ENCODE data around the gene APBA2. TPM values are rescaled to one million over a fixed set of nuclear protein-coding genes. Genes with fewer than 3 reads are reported as not detected.
"Not testable (repeated sequence)": the region's sequence is repeated elsewhere in the genome, so short reads cannot be mapped to it uniquely, and the experiment has no call there.

The APBA2 gene
- polyA plus RNA-seq, 3 donors: 13.1 to 16.6 (median 15.2) TPM

- DNase-seq (ENCODE audit: extremely low read depth in 1 of 11, low read depth in 9 of 11, low spot score in 4 of 11): no peak
Measured at GRCh38 chr15:28997791-28998190, 112.0 kb downstream of the APBA2 start.

- no peak for DNase-seq (ENCODE audit: extremely low read depth in 1 of 11, low read depth in 9 of 11, low spot score in 4 of 11)
Measured at GRCh38 chr15:28998511-28998910, 112.7 kb downstream of the APBA2 start.

- DNase-seq (ENCODE audit: extremely low read depth in 1 of 11, low read depth in 9 of 11, low spot score in 4 of 11): no peak
Measured at GRCh38 chr15:29003191-29003839, 117.5 kb downstream of the APBA2 start.

- DNase-seq (ENCODE audit: extremely low read depth in 1 of 11, low read depth in 9 of 11, low spot score in 4 of 11): no peak
Measured at GRCh38 chr15:29003840-29004233, 118.1 kb downstream of the APBA2 start.

GRCh38 chr15:29005931-29006330 is 120.2 kb downstream of the APBA2 start:
- DNase-seq (ENCODE audit: extremely low read depth in 1 of 11, low read depth in 9 of 11, low spot score in 4 of 11): no peak

DNA sequence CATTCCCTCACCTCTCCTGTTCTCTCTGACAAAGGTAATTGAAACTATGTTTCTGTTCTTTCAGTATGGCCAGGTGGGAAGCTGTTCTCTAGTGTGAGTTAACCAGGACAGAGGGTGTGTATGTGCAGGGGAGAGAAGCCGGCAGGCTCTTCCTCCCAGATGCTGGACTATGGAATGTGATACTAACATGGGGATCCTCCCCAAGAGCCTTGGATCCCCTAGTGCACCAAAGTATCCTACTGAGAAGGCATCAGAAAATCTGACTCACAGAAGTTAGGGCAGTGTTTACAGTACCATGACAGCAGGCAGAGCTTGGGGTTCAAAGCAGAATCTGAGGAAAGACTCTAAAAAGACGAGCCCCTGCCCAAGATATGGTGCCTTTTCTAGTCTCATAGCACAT is 123.1 kb downstream of the APBA2 start:
- DNase-seq (ENCODE audit: extremely low read depth in 1 of 11, low read depth in 9 of 11, low spot score in 4 of 11): no peak

DNA sequence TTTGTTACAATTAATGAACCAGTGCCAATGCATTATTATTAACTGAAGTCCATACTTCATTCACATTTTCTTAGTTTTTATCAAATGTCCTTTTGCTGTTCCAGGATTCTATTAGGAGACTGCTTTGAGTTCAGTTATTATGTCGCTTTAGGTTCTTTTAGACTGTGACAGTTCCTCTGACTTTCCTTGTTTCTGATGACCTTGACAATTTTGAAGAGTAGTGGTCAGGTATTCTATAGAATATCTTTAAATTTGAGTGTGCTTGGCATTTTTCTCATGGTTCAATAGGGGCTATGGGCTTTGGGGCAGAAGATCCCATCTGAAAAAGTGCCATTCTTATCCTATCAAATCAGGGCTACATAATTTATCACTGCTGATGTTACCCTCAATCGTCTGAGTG is 126.3 kb downstream of the APBA2 start:
- DNase-seq (ENCODE audit: extremely low read depth in 1 of 11, low read depth in 9 of 11, low spot score in 4 of 11): no peak

GRCh38 chr15:29014493-29014892 is 128.7 kb downstream of the APBA2 start:
- no peak for DNase-seq (ENCODE audit: extremely low read depth in 1 of 11, low read depth in 9 of 11, low spot score in 4 of 11)

DNA sequence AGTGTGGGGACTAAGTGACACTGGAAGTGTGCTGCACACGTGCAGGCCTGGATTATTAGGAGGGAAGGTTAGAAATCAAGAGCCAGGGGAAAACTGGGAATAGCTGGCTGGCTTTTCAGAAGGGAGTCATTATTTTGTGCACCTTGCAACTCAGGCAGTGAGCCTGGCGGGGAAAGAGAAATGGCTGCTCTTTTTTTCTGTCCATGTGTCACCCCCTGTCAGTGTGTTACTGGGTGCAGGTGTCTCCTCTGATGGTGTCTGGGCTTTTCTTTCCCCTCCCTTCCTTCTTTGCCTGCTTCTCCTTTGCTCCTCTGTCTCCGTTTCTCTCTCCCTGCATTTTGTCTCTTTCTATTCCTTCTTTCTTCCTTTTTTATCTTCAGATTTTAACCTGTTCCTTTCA is 130.7 kb downstream of the APBA2 start:
- DNase-seq (ENCODE audit: extremely low read depth in 1 of 11, low read depth in 9 of 11, low spot score in 4 of 11): no peak

DNA sequence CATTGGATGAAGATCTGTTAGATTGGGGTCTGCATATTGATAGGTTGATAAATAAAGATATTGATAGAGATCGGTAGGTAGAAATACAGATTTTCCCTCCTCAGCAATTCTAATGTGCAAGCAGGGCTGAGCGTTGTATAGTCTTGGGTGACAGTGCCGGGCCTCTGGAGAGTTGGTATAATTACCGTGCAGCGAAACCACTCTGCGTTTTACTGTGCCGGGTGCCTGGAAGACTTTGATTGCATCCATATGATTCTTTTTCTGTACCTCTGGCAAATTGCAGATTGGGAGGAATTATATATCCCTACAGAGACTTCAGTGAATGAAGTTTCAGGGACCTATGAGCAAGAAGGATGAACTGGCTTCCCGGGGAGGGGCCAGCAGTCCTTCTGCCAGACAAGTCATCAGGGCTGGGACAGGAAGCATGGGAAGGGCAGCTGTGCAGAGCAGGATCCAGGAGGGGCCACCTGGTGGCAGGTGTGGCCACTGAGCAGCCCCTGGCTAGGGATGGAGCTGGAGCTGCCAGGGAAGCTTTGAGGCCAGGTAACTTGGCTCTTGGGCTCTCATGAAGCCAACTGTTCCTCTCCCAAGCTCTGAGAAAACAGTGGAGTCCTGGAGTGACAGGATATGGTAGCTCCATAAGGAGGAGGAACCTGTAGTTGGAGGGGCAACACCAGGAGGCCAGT is 132.5 kb downstream of the APBA2 start:
- DNase-seq (ENCODE audit: extremely low read depth in 1 of 11, low read depth in 9 of 11, low spot score in 4 of 11): no peak

DNA sequence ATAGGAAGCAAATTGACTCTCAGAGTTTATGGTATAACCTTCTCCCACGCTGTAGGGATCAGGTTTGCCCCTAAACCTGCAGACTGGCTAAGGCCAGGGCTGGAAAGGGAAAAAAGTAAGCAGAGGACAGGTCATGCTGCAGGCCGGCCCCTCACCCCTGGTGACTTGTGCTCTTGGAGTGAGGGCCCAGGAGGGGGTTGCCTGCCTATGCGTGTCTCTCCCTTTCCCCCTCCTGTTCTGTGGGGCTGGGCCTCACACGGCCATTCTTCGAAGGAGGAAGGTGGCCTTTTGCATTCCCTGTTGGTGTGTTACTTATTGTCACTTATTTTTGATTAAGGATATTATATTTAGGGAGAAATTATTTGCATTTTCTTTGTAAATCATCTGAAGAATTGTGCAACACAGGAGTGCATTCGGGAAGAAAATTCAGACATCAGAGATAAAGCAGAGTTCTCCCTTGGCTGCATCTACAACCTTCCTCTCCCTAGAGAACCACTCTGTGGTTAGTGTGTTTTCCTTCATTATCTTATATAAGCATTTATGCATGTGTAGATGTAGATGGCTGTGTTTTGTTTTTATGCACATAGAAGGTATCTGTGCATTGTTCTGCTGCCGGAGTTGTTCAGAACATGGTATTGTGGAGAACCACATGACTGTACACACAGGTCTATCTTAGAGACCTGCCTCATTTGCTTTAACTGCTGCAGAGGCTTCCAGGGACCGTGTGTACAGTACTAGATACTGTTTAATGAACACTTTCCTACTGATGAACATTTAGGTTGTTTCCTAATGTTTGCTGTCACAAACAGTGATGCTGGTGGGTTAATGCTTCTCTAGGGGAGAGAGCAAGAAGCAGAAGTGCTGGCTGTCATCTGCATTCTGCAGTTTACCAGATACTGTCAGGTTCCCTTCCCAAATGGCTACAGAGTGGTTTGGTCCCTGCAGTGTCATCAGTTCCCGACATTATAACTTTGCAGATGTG is 133.5 kb downstream of the APBA2 start:
- no peak for DNase-seq (ENCODE audit: extremely low read depth in 1 of 11, low read depth in 9 of 11, low spot score in 4 of 11)

- DNase-seq (ENCODE audit: extremely low read depth in 1 of 11, low read depth in 9 of 11, low spot score in 4 of 11): no peak
Measured at GRCh38 chr15:29021857-29022256, 136.1 kb downstream of the APBA2 start.

DNA sequence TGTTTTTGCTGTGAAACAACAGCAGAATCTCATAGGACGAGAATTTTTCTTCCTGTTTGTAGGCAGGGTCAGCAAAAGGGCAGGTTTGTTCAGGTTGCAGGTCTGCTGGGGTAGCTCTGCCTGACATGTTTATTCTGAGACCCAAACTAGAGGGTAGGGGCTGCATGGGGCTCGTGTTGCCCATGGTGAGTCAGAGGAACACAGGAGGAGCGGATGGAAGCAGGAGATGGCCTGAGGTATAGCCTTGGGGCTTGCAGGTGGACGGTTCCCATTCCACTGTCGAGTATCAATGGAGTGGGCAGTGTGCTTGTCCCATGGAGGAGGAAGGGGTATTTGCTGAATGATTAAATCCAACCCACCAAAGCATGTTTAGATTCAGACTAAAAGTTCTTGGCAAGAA is 138.9 kb downstream of the APBA2 start:
- no peak for DNase-seq (ENCODE audit: extremely low read depth in 1 of 11, low read depth in 9 of 11, low spot score in 4 of 11)

GRCh38 chr15:29025411-29025810 is 139.6 kb downstream of the APBA2 start:
- DNase-seq (ENCODE audit: extremely low read depth in 1 of 11, low read depth in 9 of 11, low spot score in 4 of 11): not testable (repeated sequence)

DNA sequence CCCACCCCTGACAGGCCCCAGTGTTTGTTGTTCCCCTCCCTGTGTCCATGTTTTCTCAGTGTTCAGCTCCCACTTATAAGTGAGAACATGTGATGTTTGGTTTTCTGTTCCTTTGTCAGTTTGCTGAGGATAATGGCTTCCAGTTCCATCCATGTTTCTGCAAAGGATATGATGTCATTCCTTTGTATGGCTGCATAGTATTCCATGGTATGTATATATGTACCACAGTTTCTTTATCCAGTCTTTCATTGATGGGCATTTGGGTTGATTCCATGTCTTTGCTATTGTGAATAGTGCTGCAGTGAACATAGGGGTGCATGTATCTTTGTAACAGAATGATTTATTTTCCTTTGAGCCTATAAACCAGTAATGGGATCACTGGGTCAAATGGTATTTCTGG is 142.4 kb downstream of the APBA2 start:
- not testable (repeated sequence) for DNase-seq (ENCODE audit: extremely low read depth in 1 of 11, low read depth in 9 of 11, low spot score in 4 of 11)

DNA sequence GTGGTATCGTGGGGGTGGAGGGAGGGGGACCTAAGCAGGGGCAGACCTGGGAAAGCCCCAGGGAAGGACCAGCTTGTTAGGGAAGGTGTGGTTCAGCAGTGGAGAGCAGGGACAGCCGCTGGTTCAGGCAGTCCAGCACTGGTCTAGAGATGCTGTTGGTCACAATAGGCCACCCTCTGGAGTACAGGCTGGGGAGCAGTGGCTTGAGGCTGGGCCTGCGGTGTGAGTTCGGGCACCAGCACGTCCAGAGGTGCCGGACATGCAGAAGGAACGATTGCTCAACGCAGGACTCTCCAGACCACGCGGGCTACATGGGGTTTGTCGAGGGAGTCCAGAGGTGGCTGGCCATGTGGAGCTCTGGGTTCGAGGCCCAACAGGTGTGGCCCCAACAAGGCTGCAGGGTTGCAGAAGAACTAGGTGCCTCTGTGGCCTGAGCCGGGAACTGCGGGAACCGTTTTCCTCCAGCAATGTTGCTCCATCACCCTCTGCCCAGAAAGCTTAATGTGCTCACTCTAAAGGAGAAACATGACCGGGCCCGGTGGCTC is 143.9 kb downstream of the APBA2 start:
- no peak for DNase-seq (ENCODE audit: extremely low read depth in 1 of 11, low read depth in 9 of 11, low spot score in 4 of 11)

DNA sequence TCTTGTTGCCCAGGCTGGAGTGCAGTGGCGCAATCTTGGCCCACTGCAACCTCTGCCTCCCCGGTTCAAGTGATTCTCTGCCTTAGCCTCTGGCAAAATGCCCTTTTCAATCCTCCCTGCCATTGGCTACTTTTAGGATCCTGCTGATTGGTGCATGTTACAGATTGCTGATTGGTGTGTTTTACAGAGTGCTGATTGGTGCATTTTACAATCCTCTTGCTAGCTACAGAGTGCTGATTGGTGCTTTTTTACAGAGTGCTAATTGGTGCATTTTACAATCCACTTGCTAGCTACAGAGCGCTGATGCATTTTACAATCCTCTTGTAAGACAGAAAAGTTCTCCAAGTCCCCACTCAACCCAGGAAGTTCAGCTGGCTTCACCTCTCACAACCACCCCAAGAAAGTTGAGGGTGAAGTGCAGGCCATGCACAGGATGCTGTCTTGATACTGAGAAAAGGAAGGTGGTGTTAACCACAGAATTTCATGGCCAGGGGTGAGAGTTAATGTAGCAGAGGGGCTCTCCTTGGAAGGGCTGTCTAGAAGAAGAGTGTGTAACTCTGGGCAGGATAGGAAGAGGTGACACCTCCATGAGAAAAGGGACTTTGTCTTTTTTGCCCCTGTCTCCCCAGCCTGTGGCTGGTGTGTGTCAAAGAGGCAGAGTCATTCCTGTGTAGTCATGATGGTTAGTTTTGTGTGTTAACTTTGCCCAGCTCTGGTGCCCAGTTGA is 145.9 kb downstream of the APBA2 start:
- DNase-seq (ENCODE audit: extremely low read depth in 1 of 11, low read depth in 9 of 11, low spot score in 4 of 11): no peak

GRCh38 chr15:29032229-29032625 is 146.5 kb downstream of the APBA2 start:
- no peak for DNase-seq (ENCODE audit: extremely low read depth in 1 of 11, low read depth in 9 of 11, low spot score in 4 of 11)

DNA sequence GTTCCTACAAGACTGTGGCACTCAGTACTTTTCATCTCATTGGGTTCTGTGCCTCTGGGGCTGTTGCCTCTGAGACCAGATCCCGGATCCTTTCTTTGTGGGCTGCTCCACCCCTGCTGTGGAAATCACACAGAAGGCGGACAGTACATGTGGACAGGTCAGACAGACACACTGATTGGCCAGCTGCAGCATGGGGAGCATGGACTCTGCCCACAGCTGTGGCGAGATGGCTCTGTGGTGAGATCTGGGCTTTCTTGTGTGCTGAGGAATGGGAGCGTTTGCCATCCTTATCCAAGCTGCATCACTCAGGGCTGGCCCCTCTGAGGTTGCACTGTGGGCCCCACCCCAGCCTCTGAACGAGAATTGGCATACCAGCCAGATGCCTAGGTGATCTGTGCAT is 147.0 kb downstream of the APBA2 start:
- no peak for DNase-seq (ENCODE audit: extremely low read depth in 1 of 11, low read depth in 9 of 11, low spot score in 4 of 11)

Data from renal cortex interstitium (tissue), 11 donors.